ENCODE results near the gene IL13.
"Not testable (repeated sequence)": the region's sequence is repeated elsewhere in the genome, so short reads cannot be mapped to it uniquely, and the experiment has no call there.

IL13 gene

DNA sequence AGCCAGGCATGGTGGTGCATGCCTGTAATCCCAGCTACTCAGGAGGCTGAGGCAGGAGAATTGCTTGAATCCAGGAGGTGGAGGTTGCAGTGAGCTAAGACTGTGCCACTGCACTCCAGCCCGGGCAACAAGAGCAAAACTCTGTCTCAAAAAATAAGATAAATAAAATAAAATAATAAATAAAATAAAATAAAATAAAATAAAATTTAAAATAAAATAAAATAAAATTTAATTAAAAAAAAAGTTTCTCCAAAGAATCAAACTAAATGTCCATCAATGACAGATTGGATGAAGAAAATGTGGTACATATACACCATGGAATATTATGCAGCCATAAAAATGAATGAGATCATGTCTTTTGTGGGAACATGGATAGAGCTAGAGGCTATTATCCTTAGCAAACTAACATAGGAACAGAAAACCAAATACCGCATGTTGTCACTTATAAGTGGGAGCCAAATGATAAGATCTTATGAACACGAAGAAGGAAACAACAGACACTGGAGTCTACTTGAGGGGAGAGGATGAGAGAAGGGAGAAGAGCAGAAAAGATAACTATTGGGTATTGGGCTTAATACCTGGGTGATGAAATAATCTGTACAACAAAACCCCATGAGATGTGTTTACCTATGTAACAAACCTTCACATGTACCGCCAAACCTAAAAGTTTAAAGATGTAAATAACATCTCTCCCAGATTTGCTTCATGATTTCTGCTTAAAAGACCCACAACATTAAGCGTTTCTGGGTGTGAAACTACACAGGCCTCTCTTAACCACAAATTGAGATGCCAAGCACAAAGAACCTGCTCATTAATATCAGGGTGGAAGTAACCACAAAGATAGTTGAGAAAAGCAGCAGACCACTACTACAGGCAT lies 34.0 kb downstream of the IL13 start:
- not testable (repeated sequence) for DNase-seq

DNA sequence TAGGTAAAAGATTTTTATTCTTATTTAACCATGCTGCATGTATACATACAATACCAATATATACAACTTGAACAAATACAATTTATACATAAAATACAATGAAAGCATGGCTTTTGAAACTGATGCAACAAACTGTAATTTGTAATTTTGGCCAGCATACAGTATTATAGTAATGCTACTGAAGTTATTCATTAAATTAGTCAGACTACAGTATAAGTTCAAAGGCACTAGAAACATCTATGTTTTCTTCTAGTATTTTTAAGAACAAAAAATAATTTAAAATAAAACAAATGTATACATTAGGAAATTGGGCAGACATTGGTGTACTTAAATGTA lies 34.6 kb downstream of the IL13 start:
- no peak for DNase-seq

DNA sequence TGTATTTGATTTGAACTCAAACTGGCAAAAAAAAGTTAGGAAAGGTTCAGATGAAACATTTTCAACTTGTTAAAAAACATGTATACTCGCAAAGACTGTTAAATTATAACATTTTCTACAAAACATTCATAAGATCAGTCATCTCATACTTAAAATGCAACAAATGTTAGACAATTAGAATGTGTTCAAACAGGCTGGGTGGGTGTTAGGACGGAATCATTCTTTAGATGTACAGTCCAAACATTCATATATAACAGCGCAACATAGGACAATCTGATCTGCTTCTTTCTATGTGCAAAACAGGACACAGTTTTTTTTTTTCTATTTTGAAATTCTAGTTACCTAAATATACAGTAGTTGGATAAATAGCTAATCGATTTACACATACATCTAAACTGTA lies 38.0 kb downstream of the IL13 start:
- no peak for DNase-seq

DNA sequence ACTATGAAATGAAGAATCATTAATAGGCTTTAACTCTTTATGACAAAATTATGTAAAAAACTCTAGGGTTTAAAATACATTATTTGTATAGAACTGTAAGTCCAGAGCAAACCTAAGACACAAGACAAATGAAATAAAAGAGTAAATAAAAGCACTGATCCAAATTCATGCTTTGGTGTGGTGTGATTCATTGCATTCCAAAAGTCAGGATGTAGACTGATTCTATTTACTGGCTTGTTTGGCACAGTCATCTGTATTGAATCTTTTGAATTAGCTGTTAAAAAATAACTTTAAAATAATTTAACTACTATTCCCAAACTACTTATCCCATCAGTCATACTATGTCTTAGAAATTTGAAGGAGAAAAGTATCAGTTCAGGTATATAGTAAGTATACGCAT lies 46.9 kb downstream of the IL13 start:
- DNase-seq, result no peak

DNA sequence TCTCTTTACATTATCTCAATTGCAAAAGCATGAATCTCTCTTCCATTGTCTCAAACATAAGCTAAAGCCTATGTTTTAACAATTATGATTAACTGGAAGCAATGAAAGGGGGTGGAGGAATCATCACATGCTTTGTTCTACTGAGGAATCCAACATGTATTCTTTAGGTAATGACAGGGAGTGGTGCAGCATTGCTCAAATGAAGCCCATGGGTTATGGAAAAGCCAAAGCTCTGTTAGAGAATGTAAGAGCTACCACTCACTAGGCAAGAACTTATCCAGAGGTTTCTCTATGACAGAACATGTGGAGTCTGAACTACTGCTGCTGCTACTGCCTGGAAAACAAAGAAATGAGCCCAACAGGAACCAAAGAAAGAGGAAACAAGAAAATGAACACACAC lies 50.7 kb downstream of the IL13 start:
- DNase-seq, result no peak
